Limb (tissue), 2 donors: Measurements from ENCODE around the gene LDLRAD4.
"Not testable (repeated sequence)": the region's sequence is repeated elsewhere in the genome, so short reads cannot be mapped to it uniquely, and the experiment has no call there.

Experiments used
- DNase-seq, 2 donors: peaks; one replicate each; pipeline ENCODE4 v3.0.0-alpha.2; 2016; ENCODE audit errors: extremely low spot score in 2 of 2

Gene LDLRAD4

DNA sequence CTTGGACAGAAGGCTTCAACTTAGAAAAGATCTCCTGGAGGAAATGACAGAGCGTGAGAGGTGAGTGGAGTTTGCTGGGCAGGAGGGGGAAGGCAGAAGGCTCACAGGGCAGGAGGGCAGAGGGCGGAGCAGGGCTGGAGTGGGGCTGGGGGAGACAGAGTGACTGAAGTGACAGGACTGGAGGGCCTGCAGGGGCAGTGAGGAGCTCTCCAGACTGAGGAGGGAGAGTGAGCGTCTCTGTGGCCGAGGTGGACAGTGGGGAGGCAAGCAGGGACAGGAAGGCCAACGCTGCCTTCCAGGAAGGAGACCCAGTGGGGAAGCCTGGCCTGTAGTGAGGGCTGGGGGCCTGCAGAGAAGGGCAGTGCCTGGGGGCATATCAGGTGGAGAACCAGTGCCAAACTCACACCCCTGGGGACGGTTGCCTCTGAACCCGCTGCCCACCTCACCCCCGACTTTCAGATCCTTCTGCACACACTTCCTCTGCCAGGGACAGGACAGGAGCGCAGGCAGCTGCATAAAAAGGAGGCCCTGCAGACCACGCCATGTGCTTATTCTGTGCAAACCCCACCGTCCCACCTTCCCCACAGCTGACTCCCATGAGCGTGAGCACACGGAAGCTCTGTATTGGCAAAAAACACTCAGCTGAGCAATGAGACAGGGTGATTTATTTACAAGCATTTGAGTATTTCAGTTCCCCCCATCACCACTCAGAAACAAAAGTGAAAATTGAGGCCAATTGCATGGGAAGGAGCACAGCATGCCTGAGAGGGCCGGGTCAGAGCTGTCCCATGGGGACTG, 263.5 kb downstream of the LDLRAD4 start:
- DNase-seq = no peak

DNA sequence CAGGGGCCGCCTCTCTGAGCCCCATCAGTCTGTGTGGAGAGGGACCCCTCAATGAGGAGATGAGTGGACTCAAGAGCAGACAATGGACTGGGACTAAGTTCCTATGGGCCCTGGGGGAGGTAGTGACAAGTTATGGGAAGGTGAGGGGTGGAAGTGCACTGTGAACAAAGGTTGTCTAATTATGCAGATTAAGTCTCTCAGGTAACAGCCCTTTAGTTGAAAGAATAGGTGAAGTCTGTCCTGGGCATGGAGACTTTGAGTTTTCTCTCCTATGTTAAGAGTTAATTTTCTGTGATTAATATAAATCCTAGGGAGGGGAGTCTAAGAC, 264.0 kb downstream of the LDLRAD4 start:
- DNase-seq = no peak

DNA sequence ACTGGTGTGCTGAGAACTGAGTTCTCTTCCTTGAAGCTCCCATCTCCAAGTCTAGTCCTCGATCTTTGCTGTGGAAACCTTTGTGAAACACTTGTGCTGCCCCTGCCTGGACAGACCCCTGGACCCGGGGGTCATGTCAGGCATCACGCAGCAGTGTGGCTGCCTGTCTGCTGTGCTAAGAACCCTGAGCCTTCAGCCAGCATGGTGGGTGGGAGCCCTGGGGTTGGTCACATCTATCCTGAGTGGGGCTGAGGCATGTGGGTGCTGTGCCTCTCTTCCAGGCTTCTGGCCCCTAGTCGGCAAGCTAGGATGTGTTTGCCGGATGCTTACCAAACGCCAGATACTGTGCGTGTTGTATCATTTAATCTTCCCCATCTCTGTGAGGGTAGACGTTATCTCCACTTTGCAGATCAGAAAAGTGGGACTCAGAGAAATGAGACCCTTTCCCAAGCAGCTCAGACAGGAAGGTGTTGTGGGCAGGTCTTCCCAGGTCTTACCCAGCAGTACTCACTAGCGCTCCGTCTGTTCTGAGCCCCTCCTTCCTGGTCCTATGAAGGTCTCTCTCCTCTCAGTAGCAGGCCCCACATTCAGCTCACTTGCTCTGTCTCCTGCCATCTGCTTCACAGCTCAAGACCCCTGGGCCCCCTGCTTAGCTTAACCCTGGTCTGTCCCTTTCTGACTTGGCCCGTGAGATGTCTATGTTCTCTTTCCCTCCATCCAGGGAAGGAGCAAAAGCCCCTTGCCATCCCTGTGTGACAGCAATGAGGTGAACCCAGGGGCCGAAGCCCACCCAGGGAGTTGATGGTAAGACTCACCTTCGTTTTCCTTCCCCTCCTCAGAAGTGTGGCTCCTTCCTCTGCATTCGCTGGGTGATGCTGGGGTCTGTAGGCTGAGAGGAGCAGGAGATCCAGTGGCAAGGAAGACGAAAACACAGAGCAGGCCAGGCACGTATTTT, 265.0 kb downstream of the LDLRAD4 start:
- no peak for DNase-seq

DNA sequence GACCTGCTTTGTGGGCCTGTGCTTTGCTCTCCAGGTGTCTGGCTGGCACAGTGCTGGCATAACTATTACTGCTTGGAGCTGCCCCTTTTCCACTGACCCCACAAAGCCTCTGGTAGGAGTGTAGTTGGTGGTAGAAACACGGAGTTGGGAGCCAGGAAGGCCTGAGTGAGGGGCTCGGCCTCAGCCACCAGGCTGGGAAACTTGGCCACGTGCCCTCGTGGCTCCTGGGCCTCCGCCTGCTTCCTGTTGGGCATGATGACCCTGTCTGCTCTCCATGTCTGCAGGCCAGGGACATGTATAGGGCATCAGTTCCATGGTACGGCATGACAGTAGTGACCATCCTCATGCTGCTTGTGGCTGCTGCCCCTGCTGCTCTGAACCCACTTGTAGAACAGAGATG, 266.6 kb downstream of the LDLRAD4 start:
- DNase-seq = no peak

DNA sequence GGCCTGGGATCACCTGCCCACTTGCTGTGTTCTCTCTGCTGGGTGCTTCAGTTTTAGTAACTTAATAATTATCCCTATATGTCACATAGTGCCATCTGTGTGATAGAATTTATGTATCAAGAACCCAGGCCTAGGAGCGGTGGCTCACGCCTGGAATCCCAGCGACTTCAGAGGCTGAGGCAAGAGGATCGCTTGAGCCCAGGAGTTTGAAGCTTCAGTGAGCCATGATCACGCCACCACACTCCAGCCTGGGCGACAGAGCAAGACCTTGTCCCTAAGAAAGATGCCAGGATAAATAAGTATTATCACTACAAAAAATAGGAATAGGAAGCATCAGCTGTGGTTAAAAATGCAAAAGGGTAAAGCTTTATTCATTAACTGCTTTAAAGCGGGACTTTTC, 267.0 kb downstream of the LDLRAD4 start:
- DNase-seq = no peak

DNA sequence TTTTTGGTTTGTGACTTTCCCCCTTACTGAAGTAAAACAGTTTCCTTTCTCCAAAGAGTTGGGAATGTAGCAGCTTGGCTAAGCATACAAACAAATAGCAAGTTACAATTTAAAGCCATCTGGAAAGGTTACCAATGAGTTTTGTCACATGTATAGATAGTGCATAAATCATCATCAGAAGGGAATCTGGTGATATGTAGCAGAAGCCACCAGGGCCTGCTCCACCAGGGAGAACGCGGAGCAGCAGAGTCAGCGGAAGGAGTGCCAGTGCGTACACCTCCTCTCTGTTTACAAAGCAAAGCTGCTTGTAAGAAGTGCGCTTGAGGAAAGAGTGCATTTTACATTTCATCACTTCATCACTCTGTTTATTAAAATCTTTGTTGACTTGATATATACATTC, 267.7 kb downstream of the LDLRAD4 start:
- no peak for DNase-seq

DNA sequence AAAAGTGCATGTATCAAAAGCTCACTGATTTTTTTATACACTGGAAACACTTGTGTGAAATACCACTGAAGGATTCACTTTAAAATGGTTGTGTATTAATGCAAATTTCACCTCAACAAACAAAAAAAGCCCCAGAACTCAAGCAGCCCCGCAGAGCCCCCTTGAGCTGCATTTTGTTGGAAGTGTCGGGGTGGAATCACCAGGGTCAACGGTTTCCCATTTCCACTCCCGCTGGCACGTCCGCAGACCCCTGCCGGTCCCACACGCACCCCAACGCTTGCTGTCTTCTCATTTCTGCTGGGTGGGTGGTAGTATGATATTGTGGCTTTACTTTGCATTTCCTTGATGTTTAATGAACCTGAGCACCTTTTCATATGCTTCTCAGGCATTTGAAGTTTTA, 268.1 kb downstream of the LDLRAD4 start:
- DNase-seq = no peak

DNA sequence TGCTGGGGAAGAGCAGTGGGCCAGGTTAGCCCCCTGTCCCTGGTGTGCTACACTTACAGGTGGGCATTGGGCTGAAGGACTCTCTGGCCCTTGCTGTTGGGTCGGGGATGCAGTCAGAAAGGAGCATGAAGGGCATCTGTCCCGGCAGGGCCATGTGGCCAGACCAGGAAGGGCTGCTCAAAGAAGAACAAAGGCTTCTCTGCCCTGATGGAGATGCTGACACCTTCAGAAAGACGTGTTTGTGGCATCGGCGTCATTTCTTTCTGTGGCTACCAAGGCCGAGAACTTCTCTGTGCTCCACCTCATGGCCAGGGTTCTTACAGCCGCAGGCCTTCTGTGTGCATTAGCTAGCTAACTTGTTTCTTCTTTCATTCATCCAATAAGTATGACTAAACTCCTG, 268.7 kb downstream of the LDLRAD4 start:
- DNase-seq = no peak

DNA sequence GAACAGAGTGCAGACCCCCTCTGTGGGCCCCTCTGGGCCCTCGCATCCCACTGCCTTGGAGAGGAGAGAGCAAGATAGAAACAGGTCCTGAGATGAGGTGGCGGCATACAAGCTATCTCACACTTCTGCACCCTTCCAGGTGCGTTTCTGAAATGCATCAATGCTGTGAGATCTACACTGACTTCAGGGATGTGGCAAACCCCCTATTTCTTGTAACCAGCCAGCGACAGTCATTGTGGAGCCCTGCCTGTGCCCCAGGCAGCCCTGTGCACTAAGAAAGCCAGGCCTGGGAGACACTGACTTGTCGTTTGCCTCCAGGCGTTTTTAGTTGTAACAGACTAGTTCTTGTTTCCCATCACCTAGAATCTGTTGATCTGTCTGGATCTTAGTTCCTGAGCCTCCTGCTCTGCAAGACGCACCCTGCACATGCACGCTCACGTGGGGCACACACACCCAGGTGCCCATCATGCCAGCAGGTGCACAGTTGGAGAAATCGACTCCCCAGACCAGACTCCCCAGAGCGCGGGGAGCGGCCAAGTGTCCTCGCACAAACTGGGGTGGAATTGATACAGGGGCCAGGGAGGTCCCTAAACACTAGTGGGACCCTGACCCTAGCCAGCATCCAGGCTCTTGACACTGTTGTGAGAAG, 269.8 kb downstream of the LDLRAD4 start:
- no peak for DNase-seq

DNA sequence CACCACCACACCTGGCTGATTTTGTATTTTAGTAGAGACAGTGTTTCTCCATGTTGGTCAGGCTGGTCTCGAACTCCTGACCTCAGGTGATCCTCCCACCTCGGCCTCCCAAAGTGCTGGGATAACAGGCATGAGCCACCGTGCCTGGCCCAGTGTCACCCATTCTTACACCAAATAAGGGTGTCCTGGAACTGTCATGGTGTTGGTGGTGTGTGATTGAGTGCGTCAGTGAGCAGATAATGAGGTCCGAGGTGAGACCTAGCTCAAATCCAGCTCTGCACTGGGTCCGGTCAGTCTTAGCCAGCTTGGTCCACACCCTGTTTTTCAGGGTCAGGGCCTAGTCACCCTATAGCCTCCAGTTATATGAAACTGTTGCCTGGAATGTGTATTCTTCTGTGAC, 270.7 kb downstream of the LDLRAD4 start:
- not testable (repeated sequence) for DNase-seq

DNA sequence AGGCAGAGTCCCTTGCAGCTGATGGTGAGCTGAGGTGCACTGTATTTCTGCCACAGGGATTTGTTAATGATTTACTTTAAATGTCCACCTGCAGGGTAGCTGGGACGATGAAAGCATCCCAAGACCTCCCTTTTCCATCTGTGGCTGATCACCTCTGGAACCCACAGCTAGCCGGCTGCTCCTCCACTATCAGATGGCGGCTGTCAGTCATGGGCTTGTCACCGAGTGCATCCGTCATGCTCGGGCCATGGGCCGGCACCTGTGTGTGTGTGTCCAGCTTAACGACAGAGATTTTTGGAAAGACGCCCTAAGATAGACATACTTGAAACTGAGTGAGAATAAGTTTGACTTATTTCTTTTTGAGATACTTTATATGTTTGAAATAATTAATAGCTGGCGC, 272.6 kb downstream of the LDLRAD4 start:
- no peak for DNase-seq

DNA sequence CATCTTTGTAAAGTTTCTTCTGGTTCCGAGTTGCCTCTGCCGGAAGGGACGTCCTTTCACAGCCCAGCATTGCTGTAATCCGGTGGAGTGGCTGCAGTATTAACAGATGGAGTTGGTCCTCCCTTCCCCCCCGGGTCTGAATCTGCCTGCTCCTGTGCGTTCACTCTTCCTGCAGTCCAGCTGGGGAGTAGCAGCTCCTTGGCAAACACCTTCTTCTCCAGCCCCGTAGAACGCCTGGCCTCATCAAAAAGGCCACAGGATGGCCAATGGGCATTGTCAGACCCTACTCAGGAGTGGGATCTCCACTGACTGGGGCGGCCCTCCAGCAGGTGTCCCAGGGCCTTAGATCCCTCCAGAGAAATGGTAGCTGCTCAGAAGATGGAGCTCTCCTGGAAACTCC, 273.8 kb downstream of the LDLRAD4 start:
- DNase-seq = no peak

DNA sequence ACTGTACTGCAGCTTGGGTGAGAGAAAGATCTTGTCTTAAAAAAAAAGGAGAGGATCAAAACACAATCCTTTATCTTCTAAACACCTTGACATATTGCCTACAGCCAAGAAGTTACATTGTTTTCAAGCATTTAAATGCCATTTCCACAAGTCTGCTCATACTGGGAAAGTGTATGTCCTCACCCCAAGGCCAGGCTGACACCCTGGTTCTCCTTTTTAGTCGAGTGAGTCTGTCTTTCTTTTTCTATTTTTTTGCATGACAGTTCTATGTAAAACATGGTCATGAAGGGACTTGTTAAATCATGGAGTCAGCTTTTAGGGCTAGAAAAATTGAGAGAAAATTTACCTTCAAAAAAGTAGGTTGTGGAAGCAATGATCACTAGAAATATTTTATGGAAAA, 274.5 kb downstream of the LDLRAD4 start:
- DNase-seq = no peak

DNA sequence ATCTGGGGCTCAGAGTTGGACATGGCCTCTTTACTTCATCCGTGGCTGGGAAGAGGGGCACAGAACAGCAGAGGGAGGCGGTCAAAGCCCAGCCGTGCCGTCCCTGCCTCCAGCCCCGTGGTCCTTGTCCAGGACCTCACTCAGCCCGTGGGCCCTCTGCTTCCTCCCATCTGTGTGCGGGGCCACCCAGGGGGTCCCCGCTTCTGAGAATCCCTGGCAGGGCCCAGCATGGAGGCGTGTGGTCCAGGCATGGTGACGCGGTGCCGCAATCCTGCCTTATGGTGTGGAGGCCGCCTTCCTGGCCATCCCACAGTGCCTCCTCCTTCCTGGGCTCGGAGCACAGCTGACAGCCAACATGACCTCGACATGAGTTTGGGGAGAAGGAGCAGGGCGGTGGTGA, 275.2 kb downstream of the LDLRAD4 start:
- no peak for DNase-seq

DNA sequence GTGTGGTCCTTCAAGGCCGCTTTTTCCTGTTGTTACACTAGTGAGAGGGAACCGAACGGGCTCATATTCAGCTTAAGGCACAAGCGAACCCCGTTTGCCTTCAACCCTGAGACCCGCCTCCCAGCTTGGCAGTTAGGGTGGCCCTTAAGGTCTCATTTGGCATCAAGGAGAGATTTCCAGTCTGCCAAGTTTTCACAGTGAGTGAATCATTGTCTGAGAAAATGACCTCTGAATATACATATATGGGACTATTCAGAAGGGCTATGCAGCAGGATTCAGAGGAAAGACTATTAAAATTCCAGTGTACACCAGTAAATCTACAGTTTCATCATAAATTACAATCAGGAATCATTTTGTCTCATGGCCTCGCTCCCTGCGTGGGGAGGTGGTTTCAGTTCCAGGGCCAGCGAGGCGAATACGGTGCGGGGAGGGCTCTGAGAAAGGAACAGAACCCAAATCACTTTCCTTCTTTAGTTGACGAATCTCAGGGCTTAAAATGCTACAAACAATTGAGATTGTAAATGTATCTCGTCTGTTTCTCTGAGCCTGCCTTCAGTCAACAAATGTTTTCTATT, 276.4 kb downstream of the LDLRAD4 start:
- DNase-seq = no peak

DNA sequence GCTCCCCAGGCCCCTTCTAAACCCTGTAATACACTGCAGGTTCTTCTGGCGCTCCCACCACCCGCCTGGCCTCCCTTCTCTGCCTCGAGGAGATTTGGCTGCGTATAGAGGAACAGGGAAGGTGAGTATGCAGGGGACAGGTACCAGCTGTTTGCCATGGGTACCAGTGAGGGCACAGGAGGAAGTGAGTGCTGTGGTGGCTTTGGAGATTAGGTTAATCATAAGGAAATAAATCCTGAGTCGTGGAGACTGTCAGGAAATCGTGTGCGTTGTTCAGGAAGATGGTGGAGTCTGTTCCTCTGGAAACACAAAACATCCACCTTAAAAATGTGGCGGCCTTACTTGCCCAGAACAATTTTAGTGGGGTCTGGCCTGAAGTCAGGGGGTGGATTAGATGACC, 277.4 kb downstream of the LDLRAD4 start:
- no peak for DNase-seq

DNA sequence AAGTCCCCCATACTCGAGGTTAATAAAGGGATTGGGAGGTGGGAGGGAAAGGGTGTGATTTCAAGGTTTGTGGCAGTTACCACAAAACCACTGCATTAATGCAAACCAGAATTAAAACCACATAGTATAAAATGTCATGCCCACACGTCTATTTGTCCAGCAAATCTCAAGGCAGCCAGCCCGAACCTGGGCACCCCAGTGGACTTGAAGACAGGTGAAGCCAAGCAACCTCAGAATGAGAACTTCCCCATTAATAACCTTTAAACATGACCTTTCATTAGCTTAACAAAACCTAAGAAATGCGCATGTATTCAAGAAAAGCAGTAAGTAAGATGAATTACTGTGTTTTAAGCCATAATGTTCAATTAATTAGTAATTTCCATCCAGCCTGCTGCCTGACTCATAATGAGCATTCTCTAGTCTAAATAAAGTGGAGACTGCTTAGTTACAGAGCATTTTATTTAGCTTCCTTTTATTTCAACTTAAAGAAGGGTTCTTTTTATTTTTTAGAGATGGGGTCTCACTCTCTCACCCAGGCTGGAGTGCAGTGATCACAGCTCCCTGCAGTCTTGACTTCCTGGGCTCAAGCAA, 278.2 kb downstream of the LDLRAD4 start:
- DNase-seq = no peak

DNA sequence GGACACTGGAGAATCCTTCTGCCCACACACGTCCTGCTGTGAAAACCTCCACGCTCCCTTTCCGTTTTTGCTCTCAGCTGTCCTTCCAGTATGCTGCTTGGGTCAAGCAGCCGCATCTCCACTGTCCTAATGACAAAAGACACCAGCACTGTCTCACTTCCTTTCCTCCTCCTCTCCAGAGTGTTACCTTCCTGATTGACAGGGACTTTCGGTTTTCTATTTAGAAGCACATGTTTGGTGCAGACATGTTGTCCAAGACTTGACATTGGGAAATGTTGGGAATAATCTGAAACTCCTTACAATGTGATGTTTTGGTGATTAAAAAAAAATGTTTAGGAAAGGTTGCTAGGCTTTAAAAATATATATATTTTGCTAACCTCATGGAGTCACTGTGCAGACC, 281.2 kb downstream of the LDLRAD4 start:
- DNase-seq = no peak

DNA sequence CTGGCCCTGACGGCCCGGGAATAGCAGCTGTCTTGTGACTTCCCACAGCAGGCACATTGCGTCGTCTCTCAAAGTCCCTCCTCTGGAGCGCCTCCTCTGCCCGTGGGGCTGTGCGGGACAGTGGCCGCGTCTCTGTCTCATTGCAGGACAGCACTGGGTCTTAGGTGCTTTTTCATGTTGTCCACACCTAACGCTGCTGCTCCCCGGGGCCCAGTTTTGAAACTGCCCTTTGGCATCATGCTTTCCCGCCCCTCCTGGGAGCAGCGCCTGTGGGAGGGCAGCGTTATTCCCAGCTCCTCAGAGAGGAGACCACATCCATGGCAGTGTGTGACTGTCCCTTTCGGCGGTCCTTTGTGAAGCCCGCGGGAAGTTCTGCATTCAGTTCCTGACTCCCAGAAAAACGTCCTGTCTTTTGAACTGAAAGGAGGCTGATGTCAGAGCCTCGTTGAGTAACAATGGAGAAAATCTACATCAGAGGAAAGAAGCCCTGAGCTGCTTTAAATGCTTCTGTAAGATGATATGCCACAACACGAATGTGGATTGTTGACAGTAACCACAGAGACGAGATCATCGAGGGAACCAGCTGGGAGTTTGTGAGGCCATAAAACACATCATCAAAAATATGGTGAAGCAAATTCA, 281.8 kb downstream of the LDLRAD4 start:
- DNase-seq = peak; percentile 68 to 79

DNA sequence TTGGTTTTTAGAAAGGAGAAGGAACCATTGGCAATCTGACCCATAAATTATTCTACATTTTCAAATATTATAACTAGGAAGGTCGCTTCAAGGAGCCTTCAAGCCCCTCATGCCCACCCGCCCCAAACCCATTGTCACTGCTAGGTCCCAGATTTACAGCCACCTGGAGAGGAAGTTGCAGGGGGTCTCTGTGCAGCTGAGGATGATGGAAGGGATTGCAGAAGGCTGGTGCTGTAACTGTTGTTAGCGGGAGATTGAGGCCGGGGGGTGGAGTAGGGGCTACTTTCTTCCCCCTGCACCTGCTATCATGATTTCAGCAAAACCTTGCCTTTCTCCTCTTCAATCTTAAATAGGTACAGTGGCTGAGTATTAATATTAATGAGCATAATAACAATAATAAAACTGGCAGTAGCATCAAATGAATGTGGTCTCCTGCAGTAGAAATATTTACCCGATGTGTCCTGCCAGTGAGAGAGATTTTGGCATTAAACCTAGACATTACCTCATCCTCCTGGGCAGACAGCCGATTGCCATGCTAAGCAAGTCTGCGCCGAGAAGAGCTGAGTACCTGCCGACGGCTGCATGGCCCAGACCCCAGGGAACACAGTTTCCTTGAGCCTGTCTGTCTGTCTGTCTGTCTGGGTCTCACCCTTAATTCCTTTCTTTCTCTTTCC, 282.4 kb downstream of the LDLRAD4 start:
- peak; percentile 60 to 81 for DNase-seq

DNA sequence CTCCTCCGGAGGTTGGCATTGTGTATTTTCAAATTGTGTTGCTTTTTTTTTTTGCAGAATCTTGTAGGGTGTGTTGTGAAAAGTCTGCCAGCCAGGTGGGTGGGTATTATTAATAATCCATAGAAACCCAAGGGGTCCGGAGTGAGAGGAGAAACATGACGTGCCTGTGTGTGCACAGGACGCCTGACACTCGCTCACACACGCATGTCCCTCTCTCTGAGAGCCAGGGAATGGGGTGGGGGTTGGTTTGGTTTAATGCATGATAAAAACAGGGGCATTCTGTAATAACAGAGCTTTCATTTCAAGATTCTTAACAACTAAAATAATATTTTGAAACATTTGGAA, 283.0 kb downstream of the LDLRAD4 start:
- no peak for DNase-seq
